ENCODE measurements around the gene SPATA2L. TPM values are rescaled to one million over a fixed set of nuclear protein-coding genes. Genes with fewer than 3 reads are reported as not detected.

The SPATA2L gene
- total and polyA plus RNA-seq, 2 of the 13 experiments (the other 11 are each of a cell fraction or from before 2014, with no cell fraction given) = 9.1 to 20.7 TPM

- TF ChIP-seq, protein P1, sequence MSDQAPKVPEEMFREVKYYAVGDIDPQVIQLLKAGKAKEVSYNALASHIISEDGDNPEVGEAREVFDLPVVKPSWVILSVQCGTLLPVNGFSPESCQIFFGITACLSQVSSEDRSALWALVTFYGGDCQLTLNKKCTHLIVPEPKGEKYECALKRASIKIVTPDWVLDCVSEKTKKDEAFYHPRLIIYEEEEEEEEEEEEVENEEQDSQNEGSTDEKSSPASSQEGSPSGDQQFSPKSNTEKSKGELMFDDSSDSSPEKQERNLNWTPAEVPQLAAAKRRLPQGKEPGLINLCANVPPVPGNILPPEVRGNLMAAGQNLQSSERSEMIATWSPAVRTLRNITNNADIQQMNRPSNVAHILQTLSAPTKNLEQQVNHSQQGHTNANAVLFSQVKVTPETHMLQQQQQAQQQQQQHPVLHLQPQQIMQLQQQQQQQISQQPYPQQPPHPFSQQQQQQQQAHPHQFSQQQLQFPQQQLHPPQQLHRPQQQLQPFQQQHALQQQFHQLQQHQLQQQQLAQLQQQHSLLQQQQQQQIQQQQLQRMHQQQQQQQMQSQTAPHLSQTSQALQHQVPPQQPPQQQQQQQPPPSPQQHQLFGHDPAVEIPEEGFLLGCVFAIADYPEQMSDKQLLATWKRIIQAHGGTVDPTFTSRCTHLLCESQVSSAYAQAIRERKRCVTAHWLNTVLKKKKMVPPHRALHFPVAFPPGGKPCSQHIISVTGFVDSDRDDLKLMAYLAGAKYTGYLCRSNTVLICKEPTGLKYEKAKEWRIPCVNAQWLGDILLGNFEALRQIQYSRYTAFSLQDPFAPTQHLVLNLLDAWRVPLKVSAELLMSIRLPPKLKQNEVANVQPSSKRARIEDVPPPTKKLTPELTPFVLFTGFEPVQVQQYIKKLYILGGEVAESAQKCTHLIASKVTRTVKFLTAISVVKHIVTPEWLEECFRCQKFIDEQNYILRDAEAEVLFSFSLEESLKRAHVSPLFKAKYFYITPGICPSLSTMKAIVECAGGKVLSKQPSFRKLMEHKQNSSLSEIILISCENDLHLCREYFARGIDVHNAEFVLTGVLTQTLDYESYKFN (CRISPR knock-in tag; conservative IDR thresholded peaks at IDR 0.05) = peak; percentile 74
- TF ChIP-seq ZBED4 (CRISPR knock-in tag; IDR thresholded peaks at IDR 0.05; ENCODE audit: borderline replicate concordance) = peak; percentile 97
- TF ChIP-seq JUN (CRISPR knock-in tag; IDR thresholded peaks at IDR 0.05) = no peak
- no peak for TF ChIP-seq THYN1 (CRISPR knock-in tag; IDR thresholded peaks at IDR 0.05; ENCODE audit: borderline replicate concordance, low read depth)
- TF ChIP-seq NRL (CRISPR knock-in tag; IDR thresholded peaks at IDR 0.05; ENCODE audit: borderline replicate concordance) = 0 out of 2 replicates have a peak, but pooled peaks have one; percentile 50
- no peak for TF ChIP-seq POGZ (CRISPR knock-in tag; IDR thresholded peaks at IDR 0.05)
- TF ChIP-seq, protein P2, sequence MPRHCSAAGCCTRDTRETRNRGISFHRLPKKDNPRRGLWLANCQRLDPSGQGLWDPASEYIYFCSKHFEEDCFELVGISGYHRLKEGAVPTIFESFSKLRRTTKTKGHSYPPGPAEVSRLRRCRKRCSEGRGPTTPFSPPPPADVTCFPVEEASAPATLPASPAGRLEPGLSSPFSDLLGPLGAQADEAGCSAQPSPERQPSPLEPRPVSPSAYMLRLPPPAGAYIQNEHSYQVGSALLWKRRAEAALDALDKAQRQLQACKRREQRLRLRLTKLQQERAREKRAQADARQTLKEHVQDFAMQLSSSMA (CRISPR knock-in tag; IDR thresholded peaks at IDR 0.05) = no peak
- TF ChIP-seq ZNF639 (CRISPR knock-in tag; conservative IDR thresholded peaks at IDR 0.05) = no peak
- 0 out of 2 replicates have a peak, but pooled peaks have one; percentile 37 for TF ChIP-seq ZNF564 (CRISPR knock-in tag; IDR thresholded peaks at IDR 0.05)
- no peak for TF ChIP-seq MBD4 (IDR thresholded peaks at IDR 0.05; ENCODE audit: borderline replicate concordance, low read length)
- TF ChIP-seq, protein P3, sequence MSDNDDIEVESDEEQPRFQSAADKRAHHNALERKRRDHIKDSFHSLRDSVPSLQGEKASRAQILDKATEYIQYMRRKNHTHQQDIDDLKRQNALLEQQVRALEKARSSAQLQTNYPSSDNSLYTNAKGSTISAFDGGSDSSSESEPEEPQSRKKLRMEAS (IDR thresholded peaks at IDR 0.05) = peak; percentile 31; the same call in 1 of the 2 replicates
- TF ChIP-seq ZNF124 (CRISPR knock-in tag; IDR thresholded peaks at IDR 0.05) = no peak
- no peak for TF ChIP-seq ZNF230 (CRISPR knock-in tag; IDR thresholded peaks at IDR 0.05)
- TF ChIP-seq ZNF839 (CRISPR knock-in tag; IDR thresholded peaks at IDR 0.05; ENCODE audit: borderline replicate concordance) = no peak
- no peak for TF ChIP-seq PPARG (CRISPR knock-in tag; conservative IDR thresholded peaks at IDR 0.05)
- no peak for TF ChIP-seq TOE1 (CRISPR knock-in tag; IDR thresholded peaks at IDR 0.05)
- no peak for TF ChIP-seq SNAPC2 (CRISPR knock-in tag; IDR thresholded peaks at IDR 0.05)
- TF ChIP-seq PHF21A (CRISPR knock-in tag; IDR thresholded peaks at IDR 0.05) = peak; percentile 35; the same call in 1 of the 2 replicates
- no peak for TF ChIP-seq SKI (IDR thresholded peaks at IDR 0.05; ENCODE audit: partially characterized antibody)
Observed at GRCh38 chr16:89729863-89730593, 28.5 kb upstream of the SPATA2L start (continued).
